Measurements from ENCODE around the gene EML3. TPM values are rescaled to one million over a fixed set of nuclear protein-coding genes. Genes with fewer than 3 reads are reported as not detected.

The EML3 gene
- total and polyA plus RNA-seq, 2 of the 8 experiments (the other 6 are each of a cell fraction or from before 2014, with no cell fraction given) = 19.2 to 29.9 TPM

DNA sequence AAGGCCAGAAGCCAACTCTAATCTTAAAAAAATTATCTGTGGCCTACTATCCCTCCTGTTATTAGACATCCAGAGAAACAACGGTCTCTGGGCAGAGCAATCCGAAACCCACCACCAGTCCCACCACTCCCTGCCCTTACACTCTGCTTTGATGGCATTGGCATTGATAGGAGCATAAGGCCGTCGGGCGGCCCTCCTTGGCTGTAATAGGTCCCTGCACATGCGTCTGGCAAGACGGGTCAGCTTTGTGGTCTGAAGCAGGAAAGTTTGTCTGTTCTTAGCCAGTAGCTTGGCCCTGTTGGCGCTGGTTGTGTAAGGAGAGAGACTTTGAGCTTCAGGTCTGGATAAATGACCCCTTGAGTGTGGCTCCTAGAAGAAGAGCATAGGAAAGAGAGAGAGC lies 17.5 kb downstream of the EML3 start:
- no peak overlapping the region for H2BK20ac ChIP-seq (ENCODE audit: low read length)
- H3K4me3 ChIP-seq (ENCODE audit: extremely low read depth in 1 of 4, insufficient read depth in 2 of 4, low read depth in 3 of 4, low read length in 4 of 4) = no peak overlapping the region
- DNase-seq (ENCODE audit: low read depth in 1 of 2, low spot score in 2 of 2) (no peak), FAIRE-seq (no peak)
- POLR2A ChIA-PET (ENCODE audit: partially characterized antibody) = interaction anchor here (0.6 to 12.3 kb wide), 10 partner anchors 15 to 114 kb away, joined by 3 to 235 read pairs (median 6); partner anchors contain the start of genes B3GAT3, CSKMT, EEF1G and EML3
- no peak overlapping the region for H3K18ac ChIP-seq (ENCODE audit: extremely low read depth, low read length)
- no peak overlapping the region for H2AK5ac ChIP-seq (ENCODE audit: low read depth, low read length)
- H2BK120ac ChIP-seq (replicated peaks; ENCODE audit: low read depth, low read length) = no peak overlapping the region
- peaks cover 36 to 49% (median 39%) of the 10 kb centered on the region in 4 experiments for H3K36me3 ChIP-seq (ENCODE audit: control insufficient read depth in 2 of 4, insufficient read depth in 4 of 4, low read length in 3 of 4)
- H3K79me1 ChIP-seq (ENCODE audit: low read depth, low read length) = no peaks in the 10 kb centered on the region
- no peaks in the 10 kb centered on the region for H3K27me3 ChIP-seq (replicated peaks in 1 of 4; ENCODE audit: control insufficient read depth in 3 of 4, extremely low read depth in 1 of 4, insufficient read depth in 3 of 4, low read length in 3 of 4)
- CTCF ChIA-PET (ENCODE audit: partially characterized antibody) = interaction anchor here (0.6 to 7.2 kb wide), 6 partner anchors 12 to 51 kb away, joined by 3 to 97 read pairs (median 6); partner anchors contain the start of gene B3GAT3
- peaks cover 4 to 10% (median 8%) of the 10 kb centered on the region in 4 experiments; a peak in 6 of 7 replicates for H3K4me1 ChIP-seq (replicated peaks in 1 of 4; ENCODE audit: control insufficient read depth in 3 of 4, insufficient read depth in 4 of 4, low read length in 3 of 4)
- H2BK5ac ChIP-seq (ENCODE audit: low read depth, low read length) = no peak overlapping the region
- H4K91ac ChIP-seq (replicated peaks; ENCODE audit: insufficient read length, low read length) = no peak overlapping the region
- H3K9ac ChIP-seq (replicated peaks in 1 of 4; ENCODE audit: extremely low read depth in 1 of 4, low read depth in 3 of 4, low read length in 3 of 4) = no peak overlapping the region
- peaks cover 4 to 8% of the 10 kb centered on the region in 2 experiments for H4K20me1 ChIP-seq (replicated peaks in 1 of 2; ENCODE audit: control insufficient read depth in 1 of 2, insufficient read depth in 2 of 2, low read length in 2 of 2)
- H2BK15ac ChIP-seq (ENCODE audit: low read length) = no peak overlapping the region
- no peak overlapping the region for H3K27ac ChIP-seq (ENCODE audit: low read depth, low read length)
- no peak overlapping the region for H3K4me2 ChIP-seq (ENCODE audit: insufficient read depth in 1 of 2, low read depth in 2 of 2, low read length in 2 of 2)
- no peak overlapping the region for H2AFZ ChIP-seq (ENCODE audit: low read length)
- no peak overlapping the region for H3K4ac ChIP-seq (replicated peaks; ENCODE audit: insufficient read length, low read depth, low read length)
- no peak overlapping the region for H3K56ac ChIP-seq (replicated peaks; ENCODE audit: insufficient read length, low read depth, low read length)
- H3K79me2 ChIP-seq (ENCODE audit: control insufficient read depth in 1 of 2, insufficient read depth in 2 of 2, low read length in 2 of 2) = peaks cover 0 to 27% of the 10 kb centered on the region in 2 experiments; a peak in 2 of 4 replicates
- peaks cover 6% of the 10 kb centered on the region for H3K23me2 ChIP-seq (ENCODE audit: low read depth, low read length)
- WGBS, 2 experiments (ENCODE audit: extremely low coverage in 1 of 2, insufficient coverage in 1 of 2, insufficient read length in 1 of 2, insufficient replicate concordance in 2 of 2, low coverage in 1 of 2, low lambda C conversion rate in 2 of 2, missing lambda C conversion rate in 1 of 2) = 95% methylated on average over 8 of the region's 8 CpGs; no CpG with 5 or more reads in 1 of the 2 experiments
- no peak overlapping the region for H3K23ac ChIP-seq (ENCODE audit: insufficient read length)
- no peak overlapping the region for H4K5ac ChIP-seq (ENCODE audit: insufficient read length, low read depth, low read length)
- H2BK12ac ChIP-seq (ENCODE audit: low read depth, low read length) = no peak overlapping the region
- no peaks in the 10 kb centered on the region for H3K9me3 ChIP-seq (ENCODE audit: insufficient read depth in 2 of 2, low read depth in 1 of 2, low read length in 1 of 2)
- H3K14ac ChIP-seq (ENCODE audit: insufficient read length) = no peak overlapping the region
- H4K8ac ChIP-seq (ENCODE audit: extremely low read depth, insufficient read depth, low read length) = no peak overlapping the region
- no peak for TF ChIP-seq CTBP2 (IDR thresholded peaks at IDR 0.05; ENCODE audit: borderline replicate concordance, insufficient read depth, insufficient read length, low read length)
- TF ChIP-seq, protein P1, sequence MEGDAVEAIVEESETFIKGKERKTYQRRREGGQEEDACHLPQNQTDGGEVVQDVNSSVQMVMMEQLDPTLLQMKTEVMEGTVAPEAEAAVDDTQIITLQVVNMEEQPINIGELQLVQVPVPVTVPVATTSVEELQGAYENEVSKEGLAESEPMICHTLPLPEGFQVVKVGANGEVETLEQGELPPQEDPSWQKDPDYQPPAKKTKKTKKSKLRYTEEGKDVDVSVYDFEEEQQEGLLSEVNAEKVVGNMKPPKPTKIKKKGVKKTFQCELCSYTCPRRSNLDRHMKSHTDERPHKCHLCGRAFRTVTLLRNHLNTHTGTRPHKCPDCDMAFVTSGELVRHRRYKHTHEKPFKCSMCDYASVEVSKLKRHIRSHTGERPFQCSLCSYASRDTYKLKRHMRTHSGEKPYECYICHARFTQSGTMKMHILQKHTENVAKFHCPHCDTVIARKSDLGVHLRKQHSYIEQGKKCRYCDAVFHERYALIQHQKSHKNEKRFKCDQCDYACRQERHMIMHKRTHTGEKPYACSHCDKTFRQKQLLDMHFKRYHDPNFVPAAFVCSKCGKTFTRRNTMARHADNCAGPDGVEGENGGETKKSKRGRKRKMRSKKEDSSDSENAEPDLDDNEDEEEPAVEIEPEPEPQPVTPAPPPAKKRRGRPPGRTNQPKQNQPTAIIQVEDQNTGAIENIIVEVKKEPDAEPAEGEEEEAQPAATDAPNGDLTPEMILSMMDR (IDR thresholded peaks at IDR 0.05; ENCODE audit: control extremely low read depth in 1 of 3, insufficient read depth in 1 of 3, low read depth in 1 of 3, low read length in 3 of 3) = no peak
- no peak for TF ChIP-seq BACH1 (IDR thresholded peaks at IDR 0.05; ENCODE audit: low read length)
- TF ChIP-seq EP300 (IDR thresholded peaks at IDR 0.05; ENCODE audit: borderline replicate concordance in 1 of 2, low read depth in 2 of 2, low read length in 2 of 2) = no peak
- TF ChIP-seq TEAD4 (IDR thresholded peaks at IDR 0.05; ENCODE audit: low read depth, low read length) = no peak
- no peak for TF ChIP-seq CBX5 (IDR thresholded peaks at IDR 0.05; ENCODE audit: low read depth, low read length)
- no peak for TF ChIP-seq TAF1 (IDR thresholded peaks at IDR 0.05; ENCODE audit: low read depth, low read length)
- no peak for TF ChIP-seq TAF7 (optimal IDR thresholded peaks at IDR 0.05; ENCODE audit: borderline replicate concordance, low read depth, low read length)
- no peak for TF ChIP-seq HDAC6 (IDR thresholded peaks at IDR 0.05; ENCODE audit: low read depth, low read length)
- TF ChIP-seq BRCA1 (IDR thresholded peaks at IDR 0.05; ENCODE audit: low read depth, low read length) = no peak
- TF ChIP-seq MAFK (IDR thresholded peaks at IDR 0.05; ENCODE audit: low read depth, low read length) = no peak
